Colonic mucosa (tissue), 4 donors: Measurements from ENCODE around the gene PAPPA2. TPM values are rescaled to one million over a fixed set of nuclear protein-coding genes. Genes with fewer than 3 reads are reported as not detected.

ENCODE experiments used
- DNase-seq: peaks from one replicate; pipeline ENCODE4 v3.0.0-alpha.2; 2020
- H3K27ac ChIP-seq: fragments of 200-600 bp; one replicate; pipeline ENCODE4 v1.8.0; 2021
- H3K27me3 ChIP-seq: fragments of 200-600 bp; one replicate; pipeline ENCODE4 v1.8.0; 2021
- H3K36me3 ChIP-seq: fragments of 200-600 bp; one replicate; pipeline ENCODE4 v1.8.0; 2021
- H3K4me1 ChIP-seq: fragments of 200-600 bp; one replicate; pipeline ENCODE4 v1.8.0; 2021; ENCODE audit warnings: mild to moderate bottlenecking
- H3K4me3 ChIP-seq: fragments of 200-600 bp; one replicate; pipeline ENCODE4 v1.8.0; 2021
- H3K9ac ChIP-seq, 2 donors: one replicate each; pipeline ENCODE4 v1.7.0; 2013; ENCODE audit warnings: control low read depth in 2 of 2, low read depth in 2 of 2, low read length in 2 of 2
- H3K9me3 ChIP-seq: fragments of 200-600 bp; one replicate; pipeline ENCODE4 v1.8.0; 2021
- intact Hi-C: fragments of 100-400 bp; cut with DNase I; formaldehyde crosslinking; loops from one replicate; pipeline ENCODE4 v1.14.1; 2022
- total RNA-seq, 2 donors: library from RNA; stranded (reverse); fragmentation: NEBNext Ultra II Directional in 1 of 2; extraction: Animal tissue kit (Norgen Biotek cat#: 25700) in 1 of 2; gene quantifications; one replicate each; pipeline ENCODE4 v1.2.1, GENCODE V29; 2021
- TF ChIP-seq, protein P1 (sequence below): fragments of 200-600 bp; IDR thresholded peaks from one replicate; pipeline ENCODE4 v1.8.0; 2022; ENCODE audit warnings: antibody characterized with exemption, mild to moderate bottlenecking
- donor health status: healthy.
- donor health status: DM: no; HTN: no; CAD: no.
- donor health status: DM: no; HTN: no; CAD: no.

Gene PAPPA2
- total RNA-seq, 2 donors from 2014 or later: 3.1 to 3.6 TPM

DNA sequence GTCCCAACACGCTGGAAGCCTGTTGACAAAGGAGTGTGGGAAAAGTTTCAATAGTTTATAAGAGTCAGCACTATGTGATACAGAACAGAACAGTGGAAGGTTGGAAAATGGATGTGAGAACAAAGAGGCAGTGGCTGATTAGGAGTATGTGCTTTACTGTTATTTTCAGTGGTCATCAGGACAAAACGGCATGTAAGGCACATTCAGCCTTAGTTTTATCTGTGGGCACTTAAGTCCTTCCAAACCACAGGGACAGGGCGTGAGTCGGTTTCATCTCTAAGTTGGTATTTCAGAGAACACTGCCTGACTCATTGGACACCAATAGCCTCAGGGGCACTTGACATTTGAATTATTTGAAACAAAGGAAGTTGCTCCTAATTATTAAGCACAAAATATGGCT, 394.7 kb downstream of the PAPPA2 start:
- intact Hi-C loops: no loop called here
- no peaks in the 10 kb centered on the region for H3K4me1 ChIP-seq
- H3K9ac ChIP-seq: no peak overlapping the region
- TF ChIP-seq, protein P1, sequence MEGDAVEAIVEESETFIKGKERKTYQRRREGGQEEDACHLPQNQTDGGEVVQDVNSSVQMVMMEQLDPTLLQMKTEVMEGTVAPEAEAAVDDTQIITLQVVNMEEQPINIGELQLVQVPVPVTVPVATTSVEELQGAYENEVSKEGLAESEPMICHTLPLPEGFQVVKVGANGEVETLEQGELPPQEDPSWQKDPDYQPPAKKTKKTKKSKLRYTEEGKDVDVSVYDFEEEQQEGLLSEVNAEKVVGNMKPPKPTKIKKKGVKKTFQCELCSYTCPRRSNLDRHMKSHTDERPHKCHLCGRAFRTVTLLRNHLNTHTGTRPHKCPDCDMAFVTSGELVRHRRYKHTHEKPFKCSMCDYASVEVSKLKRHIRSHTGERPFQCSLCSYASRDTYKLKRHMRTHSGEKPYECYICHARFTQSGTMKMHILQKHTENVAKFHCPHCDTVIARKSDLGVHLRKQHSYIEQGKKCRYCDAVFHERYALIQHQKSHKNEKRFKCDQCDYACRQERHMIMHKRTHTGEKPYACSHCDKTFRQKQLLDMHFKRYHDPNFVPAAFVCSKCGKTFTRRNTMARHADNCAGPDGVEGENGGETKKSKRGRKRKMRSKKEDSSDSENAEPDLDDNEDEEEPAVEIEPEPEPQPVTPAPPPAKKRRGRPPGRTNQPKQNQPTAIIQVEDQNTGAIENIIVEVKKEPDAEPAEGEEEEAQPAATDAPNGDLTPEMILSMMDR: no peak
- H3K9me3 ChIP-seq: no peaks in the 10 kb centered on the region
- no peak for DNase-seq
- no peaks in the 10 kb centered on the region for H3K27me3 ChIP-seq
- H3K36me3 ChIP-seq: no peaks in the 10 kb centered on the region
- H3K4me3 ChIP-seq: no peak overlapping the region
- no peak overlapping the region for H3K27ac ChIP-seq

DNA sequence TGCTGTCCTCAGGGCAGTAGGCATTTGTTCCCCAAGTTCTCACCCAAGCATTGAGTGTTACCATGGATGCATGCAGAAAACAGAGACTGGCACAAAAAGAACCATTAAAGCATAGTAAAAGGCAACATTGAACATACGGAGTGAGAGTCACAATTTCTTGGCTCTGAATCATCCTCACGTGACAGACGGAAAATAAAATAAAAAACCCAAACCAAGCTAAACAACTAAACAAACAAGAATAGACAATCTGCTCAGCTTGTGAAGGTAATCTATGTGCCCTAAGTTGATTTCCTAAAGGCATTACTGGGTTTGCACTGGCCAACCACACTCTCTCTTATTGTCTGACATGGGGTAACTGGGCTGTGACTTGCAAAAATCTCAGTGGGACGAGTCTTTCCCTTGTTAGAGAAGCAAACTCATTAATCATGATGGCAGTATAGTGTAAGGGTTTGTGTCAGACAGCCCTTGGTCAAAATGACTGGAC, 395.5 kb downstream of the PAPPA2 start:
- no peaks in the 10 kb centered on the region for H3K36me3 ChIP-seq
- TF ChIP-seq, protein P1: no peak
- no peak overlapping the region for H3K4me3 ChIP-seq
- H3K27me3 ChIP-seq: no peaks in the 10 kb centered on the region
- intact Hi-C loops: no loop called here
- no peak for DNase-seq
- H3K9me3 ChIP-seq: no peaks in the 10 kb centered on the region
- H3K9ac ChIP-seq: no peak overlapping the region
- H3K27ac ChIP-seq: no peak overlapping the region
- no peaks in the 10 kb centered on the region for H3K4me1 ChIP-seq

DNA sequence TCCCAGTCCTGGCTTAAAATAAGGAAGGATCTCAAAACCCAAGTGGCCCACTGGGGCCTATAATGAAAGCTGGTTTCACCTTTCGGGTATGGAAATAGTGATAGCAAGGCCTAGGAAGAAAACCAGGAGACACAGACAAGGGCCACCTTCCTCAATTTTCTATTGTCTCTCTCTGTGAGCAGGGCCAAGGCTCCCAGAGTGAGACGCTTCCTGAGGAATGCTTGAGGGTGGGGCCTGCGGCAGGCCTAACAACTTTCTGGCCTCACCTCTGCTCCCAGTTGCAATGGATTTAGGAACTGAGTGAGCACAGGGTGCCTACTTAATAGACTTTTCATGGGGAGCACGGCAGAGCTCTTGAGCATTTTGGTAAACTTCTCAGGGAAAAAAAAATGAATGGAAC, 400.6 kb downstream of the PAPPA2 start:
- no peaks in the 10 kb centered on the region for H3K27me3 ChIP-seq
- H3K9ac ChIP-seq: no peak overlapping the region
- no peaks in the 10 kb centered on the region for H3K4me1 ChIP-seq
- H3K4me3 ChIP-seq: no peak overlapping the region
- DNase-seq: no peak
- no peaks in the 10 kb centered on the region for H3K9me3 ChIP-seq
- intact Hi-C loops: no loop called here
- no peak overlapping the region for H3K27ac ChIP-seq
- TF ChIP-seq, protein P1: no peak
- no peaks in the 10 kb centered on the region for H3K36me3 ChIP-seq

DNA sequence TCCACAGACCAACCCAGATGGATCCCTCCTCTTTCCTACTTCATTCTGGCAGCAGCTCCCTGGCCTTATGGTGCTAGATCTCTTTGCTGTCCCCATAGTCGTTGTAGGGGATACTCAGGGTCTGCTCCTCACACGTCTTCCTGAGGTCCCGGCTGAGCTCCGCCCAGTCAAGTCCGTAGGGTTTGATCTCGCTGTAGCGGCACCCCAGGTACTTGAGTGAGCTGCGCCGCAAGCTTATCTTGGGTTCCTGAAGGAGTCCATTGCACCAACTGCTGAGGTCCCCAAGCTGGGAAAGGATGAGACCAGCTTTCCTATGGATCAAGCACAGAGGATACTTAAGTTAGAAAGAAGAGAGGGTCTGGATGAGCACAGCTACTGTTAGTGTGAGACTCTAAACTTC, 401.2 kb downstream of the PAPPA2 start:
- no peaks in the 10 kb centered on the region for H3K27me3 ChIP-seq
- TF ChIP-seq, protein P1: no peak
- no peak overlapping the region for H3K4me3 ChIP-seq
- no peak overlapping the region for H3K27ac ChIP-seq
- no peaks in the 10 kb centered on the region for H3K4me1 ChIP-seq
- H3K9me3 ChIP-seq: no peaks in the 10 kb centered on the region
- no peaks in the 10 kb centered on the region for H3K36me3 ChIP-seq
- DNase-seq: no peak
- no peak overlapping the region for H3K9ac ChIP-seq
- intact Hi-C loops: no loop called here

DNA sequence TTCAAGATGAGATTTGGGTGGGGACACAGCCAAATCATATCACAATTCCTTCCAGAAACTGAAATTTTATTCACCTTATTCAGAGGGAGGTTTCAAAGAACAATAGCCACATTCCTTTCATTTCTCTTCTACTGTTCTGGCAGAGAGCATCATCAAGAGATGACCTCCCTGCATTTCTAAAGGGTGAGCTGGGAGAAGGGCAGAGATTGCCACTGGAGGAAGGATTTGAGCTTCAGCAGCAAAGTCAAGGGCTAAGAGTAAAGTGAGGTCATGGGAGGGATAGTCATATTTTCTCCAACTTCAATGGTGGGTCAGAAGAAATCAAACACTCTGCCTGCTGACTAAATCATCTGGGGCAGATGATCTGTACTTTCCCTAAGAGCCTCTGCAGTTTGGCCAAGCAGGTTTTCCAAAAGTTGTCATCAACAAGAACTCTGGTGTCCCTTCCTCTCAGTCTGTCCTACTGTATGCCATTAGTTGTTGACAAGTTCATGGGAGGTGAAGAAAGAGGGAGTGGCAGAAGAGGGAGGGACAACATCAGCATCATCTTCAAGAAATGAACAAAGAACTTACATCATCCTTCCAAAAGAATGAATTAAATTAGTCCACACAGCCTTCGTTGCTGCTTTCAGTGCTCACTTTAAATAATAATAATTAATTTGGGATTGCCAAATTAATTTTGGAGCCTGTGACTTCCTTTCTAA, 403.2 kb downstream of the PAPPA2 start:
- Histone ChIP-seq H3K4me3 (no peak overlapping the region), H3K9me3 (no peaks in the 10 kb centered on the region), H3K4me1 (no peaks in the 10 kb centered on the region), H3K27ac (no peak overlapping the region), H3K27me3 (no peaks in the 10 kb centered on the region), H3K9ac (no peak overlapping the region), H3K36me3 (no peaks in the 10 kb centered on the region)
- intact Hi-C loops: no loop called here
- DNase-seq: no peak
- TF ChIP-seq, protein P1: no peak
